Islet of Langerhans (tissue), 1 donor: Measurements from ENCODE around the gene MPPED2.

ENCODE experiments used
- FAIRE-seq: peaks from one replicate; lab custom pipeline; 2011; peaks lifted over from hg19 to GRCh38; lab: Jason Lieb, UNC

The MPPED2 gene

GRCh38 chr11:30533445-30533947 lies 52.7 kb downstream of the MPPED2 start:
- FAIRE-seq: no peak

GRCh38 chr11:30527566-30527965 lies 58.6 kb downstream of the MPPED2 start:
- FAIRE-seq: no peak

- FAIRE-seq: no peak
Observed at GRCh38 chr11:30526558-30526957, 59.6 kb downstream of the MPPED2 start.

- FAIRE-seq: no peak
Observed at GRCh38 chr11:30522536-30523243, 63.5 kb downstream of the MPPED2 start.

- no peak for FAIRE-seq
Observed at GRCh38 chr11:30521297-30522071, 64.7 kb downstream of the MPPED2 start.

GRCh38 chr11:30513087-30513486 lies 73.1 kb downstream of the MPPED2 start:
- FAIRE-seq: no peak

- FAIRE-seq: no peak
Observed at GRCh38 chr11:30511408-30511807, 74.7 kb downstream of the MPPED2 start.

DNA sequence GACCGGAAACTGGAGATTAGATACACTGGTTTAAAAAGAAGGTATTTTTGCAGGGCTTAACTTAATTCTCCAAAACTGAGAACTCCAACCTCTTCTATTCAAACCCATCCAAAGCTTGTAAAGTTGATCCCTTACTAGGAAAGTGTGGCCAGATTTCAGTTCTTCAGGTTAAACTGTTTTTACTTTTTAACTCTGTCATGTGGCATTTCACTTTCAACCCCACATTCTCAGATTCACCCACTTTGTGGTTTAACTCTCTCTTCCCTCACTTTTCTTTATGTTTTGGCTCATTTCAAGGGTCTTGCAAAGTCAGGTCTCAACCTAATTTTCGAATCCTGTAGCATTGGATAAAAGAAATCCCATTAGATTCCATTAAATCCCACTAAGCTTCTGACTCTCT lies 75.4 kb downstream of the MPPED2 start:
- no peak for FAIRE-seq

DNA sequence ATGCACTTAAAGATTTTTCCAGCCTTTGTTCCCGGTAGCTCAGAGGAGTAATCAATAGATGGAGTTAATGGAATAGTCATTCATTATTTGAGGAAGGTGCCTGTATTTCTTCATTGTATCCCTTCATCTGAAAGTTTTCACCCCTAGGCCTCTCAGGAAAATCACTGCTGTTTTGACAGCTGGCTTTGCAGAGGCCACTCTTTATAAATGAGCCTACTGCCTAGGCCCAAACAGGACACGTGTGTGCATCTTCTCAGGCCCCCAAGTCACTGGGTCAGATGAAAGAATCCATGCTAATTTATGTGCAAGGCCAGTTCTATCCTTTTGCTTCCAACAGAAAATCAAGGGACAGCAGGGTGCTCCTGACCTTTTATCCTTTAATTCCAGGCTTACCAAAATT lies 76.8 kb downstream of the MPPED2 start:
- FAIRE-seq: no peak

DNA sequence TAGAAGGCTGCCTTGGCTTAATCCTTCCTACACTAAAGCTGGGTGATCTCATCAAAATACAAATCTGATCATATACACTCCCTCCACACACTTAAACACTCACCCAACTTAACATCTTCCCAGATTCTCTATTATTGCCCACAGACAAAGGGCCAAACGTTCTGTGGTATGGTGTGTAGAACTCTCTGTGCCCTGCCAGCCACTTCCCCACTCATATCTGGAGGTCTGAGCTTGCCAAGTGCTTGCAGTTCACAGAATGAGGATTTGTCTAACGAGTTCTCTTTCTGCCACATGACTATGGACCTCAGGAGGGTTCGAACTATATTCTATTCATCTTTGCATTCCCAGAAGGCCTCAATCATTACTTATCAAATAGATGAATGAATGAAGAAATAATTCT lies 77.6 kb downstream of the MPPED2 start:
- no peak for FAIRE-seq

GRCh38 chr11:30505603-30506002 lies 80.5 kb downstream of the MPPED2 start:
- FAIRE-seq: no peak

DNA sequence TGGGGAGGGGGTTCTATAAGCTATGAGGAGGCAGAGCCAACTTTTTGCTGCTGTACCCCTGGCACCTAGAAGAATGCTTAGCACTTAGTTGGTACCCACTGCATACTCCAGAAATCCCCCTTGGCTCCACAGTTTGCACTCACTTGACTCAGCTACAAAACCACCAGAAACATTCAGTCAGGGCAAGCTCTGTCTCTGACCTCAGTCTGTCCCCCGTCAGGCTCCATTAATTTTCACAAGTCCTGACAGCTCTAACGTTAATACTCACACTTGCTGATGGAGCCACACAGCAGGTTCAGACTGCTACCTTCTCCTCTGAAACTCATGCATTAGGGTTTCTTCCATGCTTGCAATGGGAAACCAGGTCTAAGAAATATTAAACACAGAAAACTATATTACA lies 81.7 kb downstream of the MPPED2 start:
- no peak for FAIRE-seq

- no peak for FAIRE-seq
Observed at GRCh38 chr11:30503156-30503555, 83.0 kb downstream of the MPPED2 start.

GRCh38 chr11:30502305-30502704 lies 83.8 kb downstream of the MPPED2 start:
- no peak for FAIRE-seq

DNA sequence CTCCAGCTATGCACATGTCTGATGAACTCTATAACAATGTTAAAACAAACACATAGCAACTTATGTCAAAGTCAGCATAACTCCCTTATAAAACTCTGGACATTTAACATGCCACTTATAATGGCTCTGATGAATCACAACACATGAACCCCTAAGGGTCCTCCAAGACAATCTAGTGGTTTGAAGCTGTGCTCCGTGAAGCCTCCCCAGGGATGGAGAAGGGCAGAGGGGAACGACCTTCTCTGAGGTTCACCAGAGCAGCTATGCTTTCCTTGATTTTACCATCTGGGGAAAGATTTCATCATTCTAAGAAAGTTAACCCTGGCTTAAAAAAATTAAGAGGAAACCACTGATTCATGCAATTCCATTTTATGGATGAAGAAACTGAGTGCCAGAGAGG lies 84.4 kb downstream of the MPPED2 start:
- no peak for FAIRE-seq

DNA sequence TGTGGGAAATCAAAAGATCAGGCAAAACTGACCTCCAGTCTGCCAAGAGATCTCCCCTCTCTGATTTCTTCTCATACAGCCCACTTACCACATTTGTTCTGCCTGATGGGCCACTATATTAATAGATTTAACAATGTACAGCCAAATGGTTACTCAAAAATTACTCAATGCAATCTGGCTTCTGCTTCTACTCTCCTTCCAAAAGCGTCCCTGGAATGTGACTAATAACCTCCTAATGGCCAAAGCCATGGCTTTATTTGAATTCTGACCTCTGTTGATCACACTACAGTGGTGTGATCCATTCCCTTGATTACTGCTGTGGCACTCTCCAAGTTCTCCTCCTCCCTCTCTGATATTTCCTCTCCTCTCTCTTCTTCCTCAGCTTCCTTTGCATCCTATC lies 86.2 kb downstream of the MPPED2 start:
- no peak for FAIRE-seq

- FAIRE-seq: no peak
Observed at GRCh38 chr11:30497600-30497999, 88.6 kb downstream of the MPPED2 start.

GRCh38 chr11:30496935-30497334 lies 89.2 kb downstream of the MPPED2 start:
- FAIRE-seq: no peak

DNA sequence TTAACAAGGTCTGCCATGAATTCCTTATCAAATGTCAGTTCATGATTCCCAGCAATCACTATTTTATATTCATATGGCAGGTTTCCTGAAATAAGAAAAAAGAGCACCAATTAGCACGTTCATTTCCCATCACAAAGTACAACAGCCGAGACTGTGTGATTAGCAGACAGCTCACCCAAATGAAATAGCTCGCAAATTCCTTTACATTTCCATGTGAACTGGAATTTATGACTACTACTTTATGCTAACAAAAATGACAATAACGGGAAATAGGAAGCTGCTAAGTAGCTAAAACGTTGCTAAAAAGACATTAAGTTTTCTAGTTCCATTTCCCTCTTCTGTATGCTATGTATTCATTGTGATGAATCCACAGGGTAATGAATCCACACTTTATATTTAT lies 90.7 kb downstream of the MPPED2 start:
- no peak for FAIRE-seq

DNA sequence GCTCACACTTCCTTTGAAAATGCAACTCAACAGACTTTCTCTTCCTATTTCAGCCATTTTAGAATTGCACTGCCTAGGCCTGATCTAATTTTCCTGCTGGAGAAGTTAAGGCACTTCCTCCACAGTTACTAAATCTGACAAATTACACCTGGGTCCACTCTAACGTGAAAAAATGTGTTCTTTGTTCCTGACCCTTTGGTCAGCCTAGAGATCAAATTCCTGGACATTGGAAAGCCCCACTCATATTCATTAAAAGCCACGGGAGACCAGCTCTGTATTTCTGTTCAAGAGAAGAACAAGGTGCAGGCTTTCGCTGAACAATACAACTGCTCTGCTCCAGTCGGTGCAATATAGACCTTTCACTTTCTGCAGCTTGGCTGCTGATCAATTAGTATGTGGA lies 96.6 kb downstream of the MPPED2 start:
- FAIRE-seq: no peak

DNA sequence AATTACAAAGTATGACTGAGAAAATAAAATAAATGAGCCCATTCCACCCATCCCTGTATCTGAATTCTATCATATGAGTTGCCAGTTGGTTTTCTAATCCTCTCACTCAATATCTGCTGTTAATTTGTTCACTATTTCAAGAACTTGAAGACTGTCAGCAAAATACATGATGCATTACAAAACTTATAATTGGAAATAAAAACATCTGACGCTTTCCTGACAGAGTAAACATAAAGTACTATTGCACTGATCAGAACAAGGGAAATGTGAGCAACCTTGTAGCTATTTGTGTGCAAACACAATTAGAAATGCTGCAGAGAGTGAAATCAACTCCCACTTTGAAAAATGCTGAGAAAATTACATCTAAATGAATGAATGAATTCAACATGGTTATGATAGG lies 97.1 kb downstream of the MPPED2 start:
- peak; percentile 36 for FAIRE-seq

DNA sequence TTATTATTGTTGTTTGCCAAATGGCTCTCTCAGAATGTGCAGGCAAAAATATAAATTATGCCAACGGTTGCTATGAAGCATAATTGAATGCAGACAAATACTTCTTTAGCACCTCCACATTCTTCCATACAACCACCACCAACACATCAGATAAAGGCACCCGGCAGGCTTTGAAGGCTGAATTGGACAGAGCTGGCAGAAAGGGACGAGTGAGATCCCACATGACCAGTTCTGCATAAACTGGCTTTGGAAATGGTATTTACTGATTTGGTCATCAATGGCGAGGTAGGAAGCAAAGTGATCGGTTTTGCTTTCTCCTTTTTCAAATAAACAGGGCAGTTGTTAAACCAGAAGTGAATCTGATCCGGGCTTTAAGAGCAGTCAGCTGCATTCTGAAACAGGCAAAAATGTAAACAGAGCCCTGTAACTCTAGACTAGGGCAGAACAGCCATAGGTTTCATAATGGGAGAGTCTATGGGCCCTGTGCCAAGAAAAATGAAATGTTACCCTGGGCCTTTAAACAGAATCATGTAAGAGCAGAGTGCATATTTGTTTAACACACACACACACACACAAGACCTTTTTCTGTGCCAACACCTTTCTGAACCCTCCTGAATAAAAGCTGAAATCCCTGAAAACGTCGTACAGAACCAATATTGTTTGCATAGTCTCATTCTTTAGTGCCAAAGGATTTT lies 97.7 kb downstream of the MPPED2 start:
- FAIRE-seq: peak; percentile 80
